Left renal pelvis (tissue), 4 donors: Measurements from ENCODE around the gene MED14. TPM values are rescaled to one million over a fixed set of nuclear protein-coding genes. Genes with fewer than 3 reads are reported as not detected.

Experiments used
- DNase-seq, 4 donors: peaks; one replicate each; pipeline ENCODE4 v3.0.0-alpha.2; 2013; ENCODE audit warnings: low read depth in 4 of 4, low spot score in 3 of 4
- polyA plus RNA-seq, 4 donors: library from polyadenylated mRNA; unstranded; fragments of 120-200 nt; gene quantifications; one replicate each; pipeline ENCODE4 v1.2.1, GENCODE V29; 2013; ENCODE audit not compliant: insufficient read length in 4 of 4

MED14 gene
- polyA plus RNA-seq, 4 donors: 39.2 to 53.2 (median 47.9) TPM

- DNase-seq: no peak
These were observed 117.8 kb downstream of the MED14 start for GRCh38 chrX:40617566-40617965.

GRCh38 chrX:40615976-40616375 is 119.4 kb downstream of the MED14 start:
- no peak for DNase-seq

GRCh38 chrX:40612511-40612910 is 122.8 kb downstream of the MED14 start:
- no peak for DNase-seq

- no peak for DNase-seq
These were observed 128.0 kb downstream of the MED14 start for GRCh38 chrX:40607381-40607780.

- no peak for DNase-seq
These were observed 131.9 kb downstream of the MED14 start for GRCh38 chrX:40603446-40603845.

Other genes with a start within 250 kb of the MED14 start
- gene ATP6AP2, start 154.6 kb downstream of the MED14 start, polyA plus RNA-seq: 100 to 1,000 TPM; 169 to 230 (median 196) TPM
- not detected for gene MPC1L, start 112.1 kb downstream of the MED14 start, polyA plus RNA-seq
- 10 to 100 TPM; 10.2 to 12.1 (median 11.2) TPM for gene CXorf38, start 88.0 kb downstream of the MED14 start, polyA plus RNA-seq